Naive B cell (primary cell): ENCODE measurements around the gene GRB14. TPM values are rescaled to one million over a fixed set of nuclear protein-coding genes. Genes with fewer than 3 reads are reported as not detected.
A peak's percentile ranks its signal among the peaks of the same experiment; 100 is the strongest.

Source experiments
- ATAC-seq, 2 donors: fragments of 150-1000 bp; cut with Tn5 transposase; 2 replicates each; pipeline ENCODE4 v1.10.0; 2021; ENCODE audit warnings: low read depth in 2 of 2, mild to moderate bottlenecking in 2 of 2, moderate library complexity in 2 of 2
- DNase-seq: peaks from one replicate; pipeline ENCODE4 v3.0.0; 2022
- H3K27ac Mint-ChIP-seq, 6 donors: one replicate each; pipeline ENCODE4 v1.8.0; 2020 to 2022; ENCODE audit warnings: mild to moderate bottlenecking in 6 of 6, mixed read lengths in 6 of 6, moderate library complexity in 5 of 6, inconsistent platforms in 2 of 6
- H3K27me3 Mint-ChIP-seq, 3 donors: one replicate each; pipeline ENCODE4 v1.8.0; 2021 to 2022; ENCODE audit warnings: mixed read lengths in 3 of 3, mild to moderate bottlenecking in 1 of 3
- H3K36me3 Mint-ChIP-seq, 2 donors: one replicate each; pipeline ENCODE4 v1.8.0; 2020 to 2022; ENCODE audit warnings: mixed read lengths in 2 of 2, inconsistent platforms in 1 of 2, mild to moderate bottlenecking in 1 of 2
- H3K4me1 Mint-ChIP-seq, 3 donors: one replicate each; pipeline ENCODE4 v1.8.0; 2020 to 2022; ENCODE audit warnings: mixed read lengths in 3 of 3, inconsistent platforms in 1 of 3, mild to moderate bottlenecking in 1 of 3, moderate library complexity in 1 of 3
- H3K4me3 Mint-ChIP-seq, 8 donors: one replicate each; pipeline ENCODE4 v1.8.0; 2020 to 2022; ENCODE audit warnings: mild to moderate bottlenecking in 8 of 8, mixed read lengths in 8 of 8, moderate library complexity in 8 of 8, inconsistent platforms in 2 of 8
- H3K9me3 Mint-ChIP-seq, 7 donors: one replicate each; pipeline ENCODE4 v1.8.0; 2020 to 2022; ENCODE audit warnings: mixed read lengths in 7 of 7, mild to moderate bottlenecking in 5 of 7, inconsistent platforms in 2 of 7, moderate library complexity in 1 of 7
- polyA plus RNA-seq, 6 donors: library from polyadenylated mRNA; unstranded; fragments of 300-500 nt; fragmentation: Illumina TruSeq; gene quantifications; one replicate each; pipeline ENCODE4 v1.2.3, GENCODE V29; 2021; ENCODE audit warnings: low read depth in 6 of 6

Gene GRB14
- polyA plus RNA-seq, 6 donors from 2014 or later = 0.16 to 0.20 TPM; not detected in 4

GRCh38 chr2:164523726-164524125, 97.6 kb downstream of the GRB14 start:
- Mint-ChIP-seq H3K9me3 (peaks cover under 1 to 18% (median 8%) of the 10 kb centered on the region in 7 donors), H3K4me3 (no peak overlapping the region), H3K4me1 (no peaks in the 10 kb centered on the region), H3K27ac (no peak overlapping the region), H3K36me3 (peaks cover 2 to 5% of the 10 kb centered on the region in 2 donors), H3K27me3 (no peaks in the 10 kb centered on the region)
- DNase-seq (no peak), ATAC-seq (no peak)

- no peak for ATAC-seq
- Mint-ChIP-seq H3K9me3 (peaks cover 7 to 25% (median 13%) of the 10 kb centered on the region in 7 donors), H3K4me3 (no peak overlapping the region)
These were observed 98.3 kb downstream of the GRB14 start for GRCh38 chr2:164523009-164523408.

GRCh38 chr2:164522561-164522981, 98.7 kb downstream of the GRB14 start:
- no peaks in the 10 kb centered on the region for H3K4me1 Mint-ChIP-seq
- no peak for ATAC-seq
- no peak overlapping the region for H3K27ac Mint-ChIP-seq

More at GRCh38 chr2:164523009-164523408, 98.3 kb downstream of the GRB14 start:
- no peaks in the 10 kb centered on the region for H3K27me3 Mint-ChIP-seq
- H3K27ac Mint-ChIP-seq = no peak overlapping the region
- H3K4me1 Mint-ChIP-seq = no peaks in the 10 kb centered on the region
- H3K36me3 Mint-ChIP-seq = peaks cover 5 to 10% of the 10 kb centered on the region in 2 donors
- no peak for DNase-seq

GRCh38 chr2:164515734-164516133, 105.5 kb downstream of the GRB14 start:
- Mint-ChIP-seq H3K9me3 (peaks cover 16 to 68% (median 44%) of the 10 kb centered on the region in 7 donors), H3K4me3 (no peak overlapping the region), H3K36me3 (peaks cover 5 to 28% of the 10 kb centered on the region in 2 donors), H3K4me1 (no peaks in the 10 kb centered on the region), H3K27me3 (no peaks in the 10 kb centered on the region), H3K27ac (no peak overlapping the region)
- no peak for DNase-seq
- ATAC-seq = no peak

More at GRCh38 chr2:164522561-164522981, 98.7 kb downstream of the GRB14 start:
- H3K9me3 Mint-ChIP-seq = peaks cover 7 to 27% (median 15%) of the 10 kb centered on the region in 7 donors
- H3K36me3 Mint-ChIP-seq = peaks cover 5 to 11% of the 10 kb centered on the region in 2 donors
- DNase-seq = no peak
- no peak overlapping the region for H3K4me3 Mint-ChIP-seq
- H3K27me3 Mint-ChIP-seq = no peaks in the 10 kb centered on the region

GRCh38 chr2:164515030-164515429, 106.3 kb downstream of the GRB14 start:
- Mint-ChIP-seq H3K9me3 (peaks cover 16 to 61% (median 44%) of the 10 kb centered on the region in 7 donors), H3K36me3 (peaks cover 5 to 28% of the 10 kb centered on the region in 2 donors), H3K27ac (no peak overlapping the region), H3K4me3 (peak overlapping the region in 2 of 8 donors; percentile 35 to 45), H3K27me3 (no peaks in the 10 kb centered on the region), H3K4me1 (no peaks in the 10 kb centered on the region)
- ATAC-seq = no peak
- no peak for DNase-seq

- no peak for ATAC-seq
- Mint-ChIP-seq H3K4me1 (no peaks in the 10 kb centered on the region), H3K36me3 (peaks cover 5 to 28% of the 10 kb centered on the region in 2 donors), H3K27ac (peak overlapping the region in 1 of 6 donors; percentile 7), H3K9me3 (peaks cover 16 to 59% (median 44%) of the 10 kb centered on the region in 7 donors), H3K4me3 (no peak overlapping the region), H3K27me3 (no peaks in the 10 kb centered on the region)
- no peak for DNase-seq
These were observed 106.8 kb downstream of the GRB14 start for GRCh38 chr2:164514491-164514890.

- DNase-seq (no peak), ATAC-seq (no peak)
- Mint-ChIP-seq H3K9me3 (peaks cover 9 to 44% (median 29%) of the 10 kb centered on the region in 7 donors), H3K27me3 (no peaks in the 10 kb centered on the region), H3K4me1 (no peaks in the 10 kb centered on the region), H3K36me3 (peaks cover 0 to 17% of the 10 kb centered on the region in 2 donors), H3K4me3 (no peak overlapping the region), H3K27ac (no peak overlapping the region)
These were observed 108.4 kb downstream of the GRB14 start for GRCh38 chr2:164512871-164513270.

- ATAC-seq (no peak), DNase-seq (no peak)
- H3K4me1 Mint-ChIP-seq = no peaks in the 10 kb centered on the region
- H3K9me3 Mint-ChIP-seq = peaks cover 9 to 34% (median 22%) of the 10 kb centered on the region in 7 donors
- H3K4me3 Mint-ChIP-seq = no peak overlapping the region
- H3K36me3 Mint-ChIP-seq = peaks cover 0 to 17% of the 10 kb centered on the region in 2 donors
- H3K27me3 Mint-ChIP-seq = no peaks in the 10 kb centered on the region
- no peak overlapping the region for H3K27ac Mint-ChIP-seq
These were observed 109.5 kb downstream of the GRB14 start for GRCh38 chr2:164511738-164512137.

GRCh38 chr2:164510895-164511294, 110.4 kb downstream of the GRB14 start:
- H3K9me3 Mint-ChIP-seq = peaks cover 9 to 27% (median 16%) of the 10 kb centered on the region in 7 donors
- peak overlapping the region in 1 of 8 donors; percentile 57 for H3K4me3 Mint-ChIP-seq
- ATAC-seq (no peak), DNase-seq (no peak)
- no peaks in the 10 kb centered on the region for H3K4me1 Mint-ChIP-seq
- no peak overlapping the region for H3K27ac Mint-ChIP-seq
- no peaks in the 10 kb centered on the region for H3K27me3 Mint-ChIP-seq
- peaks cover 0 to 17% of the 10 kb centered on the region in 2 donors for H3K36me3 Mint-ChIP-seq

- ATAC-seq = no peak
- peaks cover 0 to 7% of the 10 kb centered on the region in 2 donors for H3K36me3 Mint-ChIP-seq
- peaks cover 1 to 15% (median 4%) of the 10 kb centered on the region in 7 donors for H3K9me3 Mint-ChIP-seq
- no peak overlapping the region for H3K27ac Mint-ChIP-seq
- H3K27me3 Mint-ChIP-seq = no peaks in the 10 kb centered on the region
- no peaks in the 10 kb centered on the region for H3K4me1 Mint-ChIP-seq
- H3K4me3 Mint-ChIP-seq = no peak overlapping the region
- DNase-seq = no peak
These were observed 112.0 kb downstream of the GRB14 start for GRCh38 chr2:164509137-164509877.

- H3K9me3 Mint-ChIP-seq = no peaks in the 10 kb centered on the region
- no peaks in the 10 kb centered on the region for H3K4me1 Mint-ChIP-seq
- no peaks in the 10 kb centered on the region for H3K27me3 Mint-ChIP-seq
- H3K36me3 Mint-ChIP-seq = no peaks in the 10 kb centered on the region
- DNase-seq (no peak), ATAC-seq (no peak)
- H3K27ac Mint-ChIP-seq = no peak overlapping the region
- no peak overlapping the region for H3K4me3 Mint-ChIP-seq
These were observed 117.0 kb downstream of the GRB14 start for GRCh38 chr2:164504253-164504652.

- DNase-seq = no peak
- Mint-ChIP-seq H3K9me3 (no peaks in the 10 kb centered on the region), H3K36me3 (no peaks in the 10 kb centered on the region), H3K27ac (no peak overlapping the region), H3K4me3 (no peak overlapping the region), H3K27me3 (no peaks in the 10 kb centered on the region), H3K4me1 (no peaks in the 10 kb centered on the region)
- no peak for ATAC-seq
These were observed 122.4 kb downstream of the GRB14 start for GRCh38 chr2:164498836-164499235.

- ATAC-seq = no peak
- H3K4me1 Mint-ChIP-seq = no peaks in the 10 kb centered on the region
- no peaks in the 10 kb centered on the region for H3K27me3 Mint-ChIP-seq
These were observed 124.4 kb downstream of the GRB14 start for GRCh38 chr2:164496881-164497280.

GRCh38 chr2:164496421-164496820, 124.9 kb downstream of the GRB14 start:
- no peak overlapping the region for H3K4me3 Mint-ChIP-seq
- no peak for DNase-seq

More at GRCh38 chr2:164496881-164497280, 124.4 kb downstream of the GRB14 start:
- Mint-ChIP-seq H3K36me3 (no peaks in the 10 kb centered on the region), H3K27ac (no peak overlapping the region), H3K4me3 (no peak overlapping the region), H3K9me3 (no peaks in the 10 kb centered on the region)
- DNase-seq = no peak

More at GRCh38 chr2:164496421-164496820, 124.9 kb downstream of the GRB14 start:
- no peaks in the 10 kb centered on the region for H3K36me3 Mint-ChIP-seq
- no peaks in the 10 kb centered on the region for H3K9me3 Mint-ChIP-seq
- H3K27ac Mint-ChIP-seq = no peak overlapping the region
- ATAC-seq = no peak
- H3K4me1 Mint-ChIP-seq = no peaks in the 10 kb centered on the region
- no peaks in the 10 kb centered on the region for H3K27me3 Mint-ChIP-seq
